ENCODE data around the gene TNNC2. TPM values are rescaled to one million over a fixed set of nuclear protein-coding genes. Genes with fewer than 3 reads are reported as not detected.
A peak's percentile ranks its signal among the peaks of the same experiment; 100 is the strongest.
"Not testable (repeated sequence)": the region's sequence is repeated elsewhere in the genome, so short reads cannot be mapped to it uniquely, and the experiment has no call there.

TNNC2 gene
- total and polyA plus RNA-seq, 2 of the 13 experiments (the other 11 are each of a cell fraction or from before 2014, with no cell fraction given), result 1.8 to 4.7 TPM

GRCh38 chr20:45798935-45799642, 28.0 kb downstream of the TNNC2 start (continued):
- TF ChIP-seq CTCF (CRISPR knock-in tag; IDR thresholded peaks at IDR 0.05) (peak; percentile 94), NRL (CRISPR knock-in tag; IDR thresholded peaks at IDR 0.05; ENCODE audit: borderline replicate concordance) (0 out of 2 replicates have a peak, but pooled peaks have one; percentile 27), ZBTB34 (CRISPR knock-in tag; IDR thresholded peaks at IDR 0.05) (0 out of 2 replicates have a peak, but pooled peaks have one; percentile 33), ATF2 (CRISPR knock-in tag; IDR thresholded peaks at IDR 0.05) (0 out of 2 replicates have a peak, but pooled peaks have one; percentile 35), ZNF501 (CRISPR knock-in tag; IDR thresholded peaks at IDR 0.05) (no peak), NFYC (CRISPR knock-in tag; IDR thresholded peaks at IDR 0.05) (no peak), ZBTB39 (CRISPR knock-in tag; IDR thresholded peaks at IDR 0.05) (peak; percentile 19; the same call in 1 of the 2 replicates)

- H2AFZ ChIP-seq (ENCODE audit: low read length); H3K9me3 ChIP-seq (ENCODE audit: low read length); H3K9ac ChIP-seq (ENCODE audit: insufficient read depth, low read depth, low read length); DNase-seq (ENCODE audit: low spot score); H4K20me1 ChIP-seq (ENCODE audit: insufficient read depth, low read length); H3K4me1 ChIP-seq (ENCODE audit: insufficient read depth, low read length); POLR2A ChIA-PET; H3K27ac ChIP-seq (ENCODE audit: extremely low read length, insufficient read depth, low read length); BruUV-seq (replicated peaks); FAIRE-seq; H3K4me3 ChIP-seq (replicated peaks in 1 of 3; ENCODE audit: insufficient read depth in 1 of 3, low read depth in 2 of 3, low read length in 3 of 3); H3K79me2 ChIP-seq (ENCODE audit: insufficient read depth, low read length); ATAC-seq; H3K4me2 ChIP-seq (ENCODE audit: low read depth, low read length); H3K27me3 ChIP-seq (ENCODE audit: control insufficient read depth in 1 of 2, insufficient read depth in 2 of 2, low read length in 2 of 2): not testable (repeated sequence)
- 96% methylated on average over 3 of the region's 3 CpGs for WGBS (ENCODE audit: low lambda C conversion rate)
- peaks cover 28 to 50% of the 10 kb centered on the region in 2 experiments for H3K36me3 ChIP-seq (replicated peaks in 1 of 2; ENCODE audit: control insufficient read depth in 1 of 2, insufficient read depth in 2 of 2, low read length in 2 of 2)
- intact Hi-C loops (cut with micrococcal nuclease; ENCODE audit: unreplicated experiment) (loop anchor here (10.0 kb wide), 1 partner anchor 87 kb away; the partner anchor contains the start of genes SPATA25 and ZSWIM1), in situ Hi-C loops (cut with HindIII; ENCODE audit: extremely low pct_ligation_motif_present, low pct_unique_long_range_greater_than_20kb) (loop anchor here (25.0 kb wide), 1 partner anchor 564 kb away; no protein-coding TSS in a partner anchor)
- CTCF ChIA-PET (ENCODE audit: low intra/inter-chr PET ratio, low total read pairs), result interaction anchor here (2.7 kb wide), 1 partner anchor 165 kb away, joined by 14 read pairs; no protein-coding TSS in a partner anchor
Measured at GRCh38 chr20:45797955-45798354, 29.2 kb downstream of the TNNC2 start.

- H3K36me3 ChIP-seq (replicated peaks in 1 of 2; ENCODE audit: control insufficient read depth in 1 of 2, insufficient read depth in 2 of 2, low read length in 2 of 2), result peaks cover 25 to 46% of the 10 kb centered on the region in 2 experiments
Measured at GRCh38 chr20:45797510-45797909, 29.6 kb downstream of the TNNC2 start.

More at GRCh38 chr20:45797510-45797909, 29.6 kb downstream of the TNNC2 start:
- no CpG with 5 or more reads among the region's 1 CpG for WGBS (ENCODE audit: low lambda C conversion rate)
- H3K4me2 ChIP-seq (ENCODE audit: low read depth, low read length); H3K79me2 ChIP-seq (ENCODE audit: insufficient read depth, low read length); H3K9ac ChIP-seq (ENCODE audit: insufficient read depth, low read depth, low read length); H4K20me1 ChIP-seq (ENCODE audit: insufficient read depth, low read length); POLR2A ChIA-PET; H3K4me3 ChIP-seq (replicated peaks in 1 of 3; ENCODE audit: insufficient read depth in 1 of 3, low read depth in 2 of 3, low read length in 3 of 3); FAIRE-seq; BruUV-seq (replicated peaks); H3K27ac ChIP-seq (ENCODE audit: extremely low read length, insufficient read depth, low read length); H3K9me3 ChIP-seq (ENCODE audit: low read length); ATAC-seq; CTCF ChIA-PET (ENCODE audit: low intra/inter-chr PET ratio, low total read pairs); H2AFZ ChIP-seq (ENCODE audit: low read length); DNase-seq (ENCODE audit: low spot score); H3K27me3 ChIP-seq (ENCODE audit: control insufficient read depth in 1 of 2, insufficient read depth in 2 of 2, low read length in 2 of 2): not testable (repeated sequence)
- peaks cover 11% of the 10 kb centered on the region for H3K4me1 ChIP-seq (ENCODE audit: insufficient read depth, low read length)
- in situ Hi-C loops (cut with HindIII; ENCODE audit: extremely low pct_ligation_motif_present, low pct_unique_long_range_greater_than_20kb) (loop anchor here (25.0 kb wide), 1 partner anchor 565 kb away; no protein-coding TSS in a partner anchor), intact Hi-C loops (cut with micrococcal nuclease; ENCODE audit: unreplicated experiment) (loop anchor here (10.0 kb wide), 1 partner anchor 87 kb away; the partner anchor contains the start of genes SPATA25 and ZSWIM1)
